Activated T-cell treated with anti-CD3 and anti-CD28 coated beads, Interleukin-2, amount 50 U/mL, for 24 hours (primary cell): ENCODE data around the gene ZNF816.

ENCODE experiments used
- DNase-seq: peaks from one replicate; pipeline ENCODE4 v3.0.0-alpha.2; 2020
- H3K27ac Mint-ChIP-seq: 2 replicates; pipeline ENCODE4 v1.8.0; 2020; ENCODE audit warnings: mild to moderate bottlenecking, mixed read lengths
- H3K27me3 Mint-ChIP-seq: 2 replicates; pipeline ENCODE4 v1.8.0; 2020; ENCODE audit warnings: mixed read lengths
- H3K36me3 Mint-ChIP-seq: 2 replicates; pipeline ENCODE4 v1.8.0; 2020; ENCODE audit warnings: low read depth, mixed read lengths
- H3K4me1 Mint-ChIP-seq: 2 replicates; pipeline ENCODE4 v1.8.0; 2020; ENCODE audit warnings: low read depth, mixed read lengths
- H3K4me3 Mint-ChIP-seq: 2 replicates; pipeline ENCODE4 v1.8.0; 2020; ENCODE audit warnings: mild to moderate bottlenecking, moderate library complexity, mixed read lengths
- H3K9me3 Mint-ChIP-seq: 2 replicates; pipeline ENCODE4 v1.8.0; 2020; ENCODE audit warnings: mixed read lengths

Gene ZNF816

GRCh38 chr19:52962394-52963246, at the start of gene ZNF816:
TSS of gene ZNF816 (minus strand) at chr19:52962881. CDS start at chr19:52956089, 6,792 bp downstream.
- peaks cover 61% of the 10 kb centered on the region for H3K9me3 Mint-ChIP-seq
- H3K27ac Mint-ChIP-seq, result peak within 1 kb of the TSS; percentile 88
- peak; percentile 99 for DNase-seq
- peaks cover 29% of the 10 kb centered on the region for H3K4me1 Mint-ChIP-seq
- no peaks in the 10 kb centered on the region for H3K27me3 Mint-ChIP-seq
- peak within 1 kb of the TSS; percentile 94 for H3K4me3 Mint-ChIP-seq
- peaks cover 73% of the 10 kb centered on the region for H3K36me3 Mint-ChIP-seq

- DNase-seq, result no peak
- no peak overlapping the region for H3K4me3 Mint-ChIP-seq
- H3K27ac Mint-ChIP-seq, result no peak overlapping the region
- H3K9me3 Mint-ChIP-seq, result peaks cover 46% of the 10 kb centered on the region
- H3K36me3 Mint-ChIP-seq, result peaks cover 2% of the 10 kb centered on the region
- H3K27me3 Mint-ChIP-seq, result no peaks in the 10 kb centered on the region
- H3K4me1 Mint-ChIP-seq, result no peaks in the 10 kb centered on the region
Observed at GRCh38 chr19:53012006-53012405, 49.3 kb upstream of the ZNF816 start.

- H3K4me3 Mint-ChIP-seq, result no peak overlapping the region
- no peaks in the 10 kb centered on the region for H3K4me1 Mint-ChIP-seq
- H3K27me3 Mint-ChIP-seq, result no peaks in the 10 kb centered on the region
- no peak for DNase-seq
- H3K36me3 Mint-ChIP-seq, result peaks cover 2% of the 10 kb centered on the region
- H3K9me3 Mint-ChIP-seq, result peaks cover 42% of the 10 kb centered on the region
- no peak overlapping the region for H3K27ac Mint-ChIP-seq
Observed at GRCh38 chr19:53010494-53010893, 47.8 kb upstream of the ZNF816 start.

- no peak overlapping the region for H3K4me3 Mint-ChIP-seq
- H3K9me3 Mint-ChIP-seq, result peaks cover 45% of the 10 kb centered on the region
- DNase-seq, result no peak
- no peak overlapping the region for H3K27ac Mint-ChIP-seq
- no peaks in the 10 kb centered on the region for H3K4me1 Mint-ChIP-seq
- peaks cover 4% of the 10 kb centered on the region for H3K36me3 Mint-ChIP-seq
- no peaks in the 10 kb centered on the region for H3K27me3 Mint-ChIP-seq
Observed at GRCh38 chr19:53008061-53008778, 45.5 kb upstream of the ZNF816 start.

GRCh38 chr19:53007606-53008005, 44.9 kb upstream of the ZNF816 start:
- Mint-ChIP-seq H3K4me1 (no peaks in the 10 kb centered on the region), H3K36me3 (peaks cover 4% of the 10 kb centered on the region), H3K27me3 (no peaks in the 10 kb centered on the region), H3K27ac (no peak overlapping the region), H3K9me3 (peaks cover 41% of the 10 kb centered on the region), H3K4me3 (no peak overlapping the region)
- no peak for DNase-seq

GRCh38 chr19:53007200-53007599, 44.5 kb upstream of the ZNF816 start:
- peaks cover 41% of the 10 kb centered on the region for H3K9me3 Mint-ChIP-seq
- peaks cover 4% of the 10 kb centered on the region for H3K36me3 Mint-ChIP-seq
- no peak overlapping the region for H3K4me3 Mint-ChIP-seq
- no peak for DNase-seq
- no peak overlapping the region for H3K27ac Mint-ChIP-seq
- H3K27me3 Mint-ChIP-seq, result no peaks in the 10 kb centered on the region
- no peaks in the 10 kb centered on the region for H3K4me1 Mint-ChIP-seq

GRCh38 chr19:53004242-53004641, 41.6 kb upstream of the ZNF816 start:
- peaks cover 4% of the 10 kb centered on the region for H3K36me3 Mint-ChIP-seq
- no peak overlapping the region for H3K4me3 Mint-ChIP-seq
- H3K4me1 Mint-ChIP-seq, result no peaks in the 10 kb centered on the region
- peaks cover 2% of the 10 kb centered on the region for H3K27me3 Mint-ChIP-seq
- H3K9me3 Mint-ChIP-seq, result peaks cover 21% of the 10 kb centered on the region
- no peak for DNase-seq
- H3K27ac Mint-ChIP-seq, result no peak overlapping the region

- H3K27me3 Mint-ChIP-seq, result peaks cover 9% of the 10 kb centered on the region
- H3K9me3 Mint-ChIP-seq, result peaks cover 20% of the 10 kb centered on the region
- no peak overlapping the region for H3K4me3 Mint-ChIP-seq
- H3K27ac Mint-ChIP-seq, result no peak overlapping the region
- no peaks in the 10 kb centered on the region for H3K4me1 Mint-ChIP-seq
- H3K36me3 Mint-ChIP-seq, result peaks cover 6% of the 10 kb centered on the region
- no peak for DNase-seq
Observed at GRCh38 chr19:53002479-53002878, 39.8 kb upstream of the ZNF816 start.

- H3K4me1 Mint-ChIP-seq, result peaks cover 9% of the 10 kb centered on the region
- no peak overlapping the region for H3K4me3 Mint-ChIP-seq
- peaks cover 21% of the 10 kb centered on the region for H3K27me3 Mint-ChIP-seq
- no peak for DNase-seq
- peaks cover 9% of the 10 kb centered on the region for H3K36me3 Mint-ChIP-seq
- peaks cover 9% of the 10 kb centered on the region for H3K9me3 Mint-ChIP-seq
- no peak overlapping the region for H3K27ac Mint-ChIP-seq
Observed at GRCh38 chr19:52997975-52998374, 35.3 kb upstream of the ZNF816 start.

- Mint-ChIP-seq H3K27me3 (peaks cover 36% of the 10 kb centered on the region), H3K27ac (no peak overlapping the region), H3K4me3 (no peak overlapping the region), H3K9me3 (peaks cover 16% of the 10 kb centered on the region), H3K4me1 (peaks cover 16% of the 10 kb centered on the region), H3K36me3 (peaks cover 15% of the 10 kb centered on the region)
- no peak for DNase-seq
Observed at GRCh38 chr19:52995711-52996110, 33.0 kb upstream of the ZNF816 start.

GRCh38 chr19:52993342-52994178, 30.9 kb upstream of the ZNF816 start:
- H3K27me3 Mint-ChIP-seq, result peaks cover 33% of the 10 kb centered on the region
- no peak overlapping the region for H3K27ac Mint-ChIP-seq

GRCh38 chr19:52992109-52993004, 29.7 kb upstream of the ZNF816 start:
- peaks cover 27% of the 10 kb centered on the region for H3K27me3 Mint-ChIP-seq
- DNase-seq, result no peak
- H3K27ac Mint-ChIP-seq, result no peak overlapping the region
- H3K4me1 Mint-ChIP-seq, result peaks cover 16% of the 10 kb centered on the region
- H3K36me3 Mint-ChIP-seq, result peaks cover 37% of the 10 kb centered on the region
- H3K9me3 Mint-ChIP-seq, result peaks cover 26% of the 10 kb centered on the region
- H3K4me3 Mint-ChIP-seq, result peak overlapping the region; percentile 76

More at GRCh38 chr19:52993342-52994178, 30.9 kb upstream of the ZNF816 start:
- H3K4me1 Mint-ChIP-seq, result peaks cover 16% of the 10 kb centered on the region
- H3K36me3 Mint-ChIP-seq, result peaks cover 27% of the 10 kb centered on the region
- H3K9me3 Mint-ChIP-seq, result peaks cover 26% of the 10 kb centered on the region
- H3K4me3 Mint-ChIP-seq, result peak overlapping the region; percentile 77
- peak; percentile 81 for DNase-seq

- Mint-ChIP-seq H3K36me3 (peaks cover 46% of the 10 kb centered on the region), H3K27me3 (peaks cover 27% of the 10 kb centered on the region), H3K9me3 (peaks cover 34% of the 10 kb centered on the region), H3K4me3 (no peak overlapping the region), H3K4me1 (peaks cover 16% of the 10 kb centered on the region), H3K27ac (no peak overlapping the region)
- DNase-seq, result no peak
Observed at GRCh38 chr19:52991484-52991883, 28.8 kb upstream of the ZNF816 start.
